ENCODE measurements around the gene SENP1.
A peak's percentile ranks its signal among the peaks of the same experiment; 100 is the strongest.
"Not testable (repeated sequence)": the region's sequence is repeated elsewhere in the genome, so short reads cannot be mapped to it uniquely, and the experiment has no call there.

The SENP1 gene

GRCh38 chr12:48105867-48106680 lies at the start of gene SENP1:
TSS of gene SENP1 (minus strand) at chr12:48106079. CDS start at chr12:48101472, 4,607 bp downstream.
- peak; percentile 83 to 87 for DNase-seq

DNA sequence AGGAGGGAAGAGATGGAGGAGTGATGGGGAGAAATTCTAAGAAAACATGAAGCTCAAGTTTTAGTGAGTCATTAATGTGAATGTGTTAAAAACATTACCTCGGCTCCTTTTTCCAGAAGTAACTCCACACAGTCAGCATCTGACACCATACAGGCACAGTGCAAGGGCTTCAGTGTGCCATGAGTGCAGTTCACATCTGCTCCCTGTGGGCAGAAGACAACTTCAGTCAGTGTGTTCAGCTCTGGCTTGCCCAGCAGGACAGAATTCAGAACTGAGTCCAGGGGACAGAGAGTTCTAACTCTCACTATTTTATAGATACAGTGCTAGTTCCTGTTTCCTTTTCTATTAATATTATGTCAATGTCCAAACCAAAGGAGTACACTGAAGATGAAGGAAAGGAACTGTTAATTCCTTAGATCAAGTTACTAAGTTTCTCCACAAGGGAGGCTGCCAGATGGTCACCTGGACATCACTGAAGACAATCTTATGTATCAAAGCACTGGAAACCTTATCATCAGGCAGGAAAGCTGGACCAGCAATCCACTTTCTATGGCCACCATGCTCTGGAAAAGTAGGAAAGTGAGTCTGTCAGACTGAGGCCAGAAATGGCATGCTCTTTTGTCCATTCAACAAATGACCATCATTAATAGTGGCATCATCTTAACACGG lies 45.4 kb upstream of the SENP1 start:
- DNase-seq, result no peak

DNA sequence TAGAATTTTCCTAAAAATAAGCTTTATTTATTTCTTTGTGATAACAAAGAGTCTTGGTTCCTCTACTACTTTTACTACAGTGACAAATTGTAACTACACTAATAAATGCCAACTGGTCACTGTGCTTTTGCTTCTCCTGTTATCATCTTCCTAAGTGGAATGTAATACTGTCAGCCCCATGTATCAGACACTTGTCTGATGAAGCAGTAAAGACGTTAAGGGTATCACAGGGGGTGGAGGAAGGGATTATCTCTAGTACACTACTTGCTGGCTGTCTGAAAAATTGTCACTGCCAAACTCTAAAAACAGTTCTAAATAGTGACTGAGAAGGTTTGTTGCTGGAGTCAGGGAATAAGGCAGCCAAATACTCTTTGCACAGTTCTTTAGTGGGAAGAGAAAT lies 40.1 kb upstream of the SENP1 start:
- no peak for DNase-seq

DNA sequence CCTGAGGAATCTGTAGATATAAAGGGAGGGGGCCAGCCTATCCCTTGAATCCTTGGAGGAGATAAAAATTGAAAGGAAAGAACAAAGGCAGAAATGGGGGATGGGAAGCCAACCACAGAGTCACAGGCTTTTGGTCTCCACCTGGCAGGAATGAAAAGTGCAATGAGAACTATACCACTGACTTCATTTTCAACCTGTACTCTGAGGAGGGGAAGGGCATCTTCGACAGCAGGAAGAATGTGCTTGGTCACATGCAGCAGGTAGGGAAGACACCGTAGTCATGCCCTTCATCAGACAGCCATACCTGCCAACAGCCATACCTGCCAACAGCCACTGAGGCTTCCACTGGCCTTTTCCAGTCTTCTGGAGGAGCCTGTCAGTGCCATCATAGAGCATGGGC lies 38.0 kb upstream of the SENP1 start:
- no peak for DNase-seq

GRCh38 chr12:48142818-48143674 lies 37.2 kb upstream of the SENP1 start:
- no peak for DNase-seq

DNA sequence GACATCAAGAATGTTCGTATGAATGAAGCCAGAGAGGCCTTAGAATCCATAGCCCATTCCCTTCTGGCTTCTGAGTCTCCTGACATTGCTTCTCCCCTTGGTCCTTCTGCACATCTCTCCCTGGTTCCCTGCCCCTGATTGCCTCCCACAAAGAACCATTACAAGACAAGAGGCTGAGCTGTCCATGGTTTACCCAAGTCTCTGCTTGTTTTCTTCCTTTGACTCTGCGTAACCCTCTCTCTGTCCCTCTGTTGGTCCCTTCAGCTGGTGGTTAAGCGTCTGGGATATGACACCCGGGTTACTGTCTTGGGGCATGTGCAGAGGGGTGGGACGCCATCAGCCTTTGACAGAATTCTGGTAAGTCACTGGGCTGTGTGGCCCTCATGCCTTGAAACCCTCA lies 29.1 kb upstream of the SENP1 start:
- DNase-seq, result no peak

DNA sequence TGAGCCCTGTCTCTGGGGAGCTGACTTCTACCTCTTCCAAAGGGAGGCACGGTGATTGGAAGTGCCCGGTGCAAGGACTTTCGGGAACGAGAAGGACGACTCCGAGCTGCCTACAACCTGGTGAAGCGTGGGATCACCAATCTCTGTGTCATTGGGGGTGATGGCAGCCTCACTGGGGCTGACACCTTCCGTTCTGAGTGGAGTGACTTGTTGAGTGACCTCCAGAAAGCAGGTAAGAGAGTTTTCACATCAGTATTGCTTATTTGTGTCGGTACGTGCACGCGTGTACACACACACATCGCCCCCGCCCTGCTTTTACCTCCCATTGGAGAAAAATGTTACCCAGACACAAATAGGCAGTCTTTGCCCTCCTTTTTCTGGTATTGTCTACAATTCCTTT lies 26.9 kb upstream of the SENP1 start:
- no peak for DNase-seq

DNA sequence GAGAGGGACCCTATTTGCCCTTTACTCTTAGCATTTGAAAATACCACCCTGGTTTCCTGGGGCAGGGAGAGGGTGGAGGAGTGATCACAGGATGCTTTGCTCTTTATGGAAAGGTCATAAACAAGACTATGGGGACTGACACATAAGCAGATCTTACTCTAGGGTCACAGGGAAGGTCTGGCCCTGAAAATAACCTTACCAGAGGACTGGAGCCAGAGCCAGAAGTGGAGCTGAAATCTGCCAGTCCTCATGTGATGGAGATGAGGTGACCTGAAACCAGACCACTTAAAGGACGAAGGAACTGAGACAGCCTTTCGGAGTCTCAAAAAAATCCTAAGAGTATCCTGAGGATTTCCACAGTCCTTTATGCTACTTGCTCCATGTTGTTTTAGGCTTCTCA lies 25.6 kb upstream of the SENP1 start:
- DNase-seq, result no peak

DNA sequence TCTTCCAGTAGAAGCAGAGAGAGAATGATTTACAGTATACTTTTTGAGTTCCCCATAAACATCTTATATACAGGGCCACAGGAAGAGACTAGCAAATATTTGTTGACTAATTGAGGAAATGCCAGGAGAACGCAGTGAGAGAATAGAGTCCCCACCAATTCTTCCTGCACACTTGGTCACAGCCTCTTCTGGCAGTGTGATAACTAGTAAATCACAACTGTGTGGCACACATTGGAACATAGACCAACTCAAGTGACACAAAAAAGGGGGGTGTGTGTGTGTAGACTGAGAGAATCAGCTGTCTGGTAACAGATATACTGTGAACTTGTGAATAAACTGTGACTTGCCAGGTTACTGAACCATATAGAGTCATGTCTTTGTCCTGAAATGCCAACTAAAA lies 23.5 kb upstream of the SENP1 start:
- no peak for DNase-seq

DNA sequence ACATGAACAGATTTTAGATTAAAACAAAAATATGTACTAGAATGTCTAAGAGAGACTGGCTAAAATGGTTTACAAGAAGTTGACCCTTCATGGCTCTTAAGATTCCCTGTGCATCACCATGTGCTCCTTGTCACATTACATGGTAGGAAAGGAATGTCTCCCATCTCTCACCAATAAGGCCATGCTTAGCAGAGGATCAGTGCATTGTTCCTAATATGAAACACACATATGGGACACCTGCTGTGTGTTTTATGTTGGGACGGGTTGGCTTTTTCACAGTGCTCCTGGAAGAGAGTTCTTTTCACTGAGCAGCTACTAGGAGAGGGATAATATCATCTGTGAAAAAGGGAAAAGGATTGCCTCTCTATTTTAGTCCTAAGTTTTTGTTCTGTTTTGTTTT lies 22.9 kb upstream of the SENP1 start:
- no peak for DNase-seq

DNA sequence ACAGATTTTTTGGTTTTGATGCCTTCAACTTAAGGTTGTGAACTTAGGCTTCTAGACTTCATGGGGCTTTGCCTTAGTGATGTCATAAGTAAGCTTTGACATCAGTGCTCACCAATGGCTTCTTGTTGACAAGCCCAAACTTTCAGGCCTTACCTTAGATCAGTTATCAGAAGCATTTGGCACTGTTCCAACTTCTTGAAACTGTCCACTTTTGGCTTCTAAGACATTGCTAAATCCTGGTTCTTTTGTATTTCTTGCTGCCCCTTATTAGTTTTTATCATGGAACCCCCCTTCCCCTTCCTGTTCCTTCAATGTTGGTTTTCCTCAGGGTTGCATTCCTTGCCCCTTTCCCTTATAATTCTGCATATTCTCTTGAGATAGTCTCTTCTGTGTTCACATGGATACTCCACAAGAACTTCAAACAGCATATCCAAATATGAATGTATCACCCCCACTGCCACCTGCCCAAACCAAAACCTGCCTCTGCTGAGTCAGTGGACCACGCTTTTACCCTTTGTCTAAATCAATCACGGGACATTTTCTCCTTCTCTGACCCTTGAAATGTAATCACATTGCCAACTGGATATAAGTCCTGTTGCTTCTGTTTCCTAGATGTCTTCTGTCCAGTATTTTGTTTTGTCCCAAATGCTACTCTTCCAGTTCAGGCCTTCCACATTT lies 21.2 kb upstream of the SENP1 start:
- no peak for DNase-seq

GRCh38 chr12:48125985-48126384 lies 20.1 kb upstream of the SENP1 start:
- DNase-seq, result peak in 1 of 2 experiments; percentile 49

DNA sequence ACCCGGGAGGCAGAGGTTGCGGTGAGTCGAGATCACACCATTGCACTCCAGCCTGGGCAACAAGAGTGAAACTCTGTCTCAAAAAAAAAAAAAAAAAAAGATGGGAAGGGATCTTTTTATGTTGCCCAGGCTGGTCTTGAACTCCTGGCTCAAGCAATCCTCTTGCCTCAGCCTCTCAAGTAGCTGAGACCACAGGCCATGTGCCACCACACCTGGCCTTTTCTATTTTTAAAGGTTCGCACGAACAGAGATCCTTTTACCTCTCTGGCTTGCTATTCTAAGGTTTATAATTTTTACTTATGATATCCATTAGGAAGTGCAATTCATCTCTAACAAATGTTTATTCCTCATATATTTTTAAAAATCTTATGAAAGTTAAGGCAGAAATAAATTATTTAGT lies 19.7 kb upstream of the SENP1 start:
- DNase-seq, result not testable (repeated sequence)

GRCh38 chr12:48123169-48123568 lies 17.3 kb upstream of the SENP1 start:
- DNase-seq, result no peak

DNA sequence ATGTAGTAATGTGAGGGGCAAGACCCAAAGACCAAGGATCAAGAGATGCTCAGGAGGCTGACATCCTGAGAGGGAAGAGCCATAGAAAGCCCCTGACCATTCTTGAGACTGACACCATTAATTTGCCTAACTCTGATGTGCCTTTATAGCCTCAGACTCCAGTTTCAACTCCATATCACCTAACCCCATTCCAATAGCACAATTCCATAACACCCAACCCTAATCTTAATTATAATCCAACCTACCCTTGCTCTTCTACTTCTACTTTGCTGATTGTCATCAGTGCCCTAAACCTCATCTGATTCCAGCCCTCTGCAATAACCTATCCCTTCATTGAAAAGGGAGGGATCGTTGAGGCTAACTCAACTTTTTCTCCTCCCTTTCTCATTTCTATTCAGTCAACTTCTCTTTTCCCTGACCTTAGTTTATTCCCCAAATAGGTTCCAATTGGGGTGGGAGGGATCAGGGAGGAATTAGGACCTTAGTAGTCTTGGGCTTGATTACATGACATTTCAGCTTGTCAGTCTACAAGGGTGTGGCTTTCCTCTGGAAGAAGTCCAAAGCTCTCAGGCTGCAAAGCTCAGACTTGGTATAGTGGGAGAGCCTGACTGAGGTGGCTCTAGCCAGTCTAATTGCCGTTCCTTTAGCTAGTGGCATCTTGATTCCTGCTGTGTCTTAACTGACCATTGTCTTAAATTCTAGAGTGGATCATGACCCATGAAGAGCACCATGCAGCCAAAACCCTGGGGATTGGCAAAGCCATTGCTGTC lies 16.4 kb upstream of the SENP1 start:
- no peak for DNase-seq

- no peak for DNase-seq
Measured at GRCh38 chr12:48121522-48121921, 15.6 kb upstream of the SENP1 start.

DNA sequence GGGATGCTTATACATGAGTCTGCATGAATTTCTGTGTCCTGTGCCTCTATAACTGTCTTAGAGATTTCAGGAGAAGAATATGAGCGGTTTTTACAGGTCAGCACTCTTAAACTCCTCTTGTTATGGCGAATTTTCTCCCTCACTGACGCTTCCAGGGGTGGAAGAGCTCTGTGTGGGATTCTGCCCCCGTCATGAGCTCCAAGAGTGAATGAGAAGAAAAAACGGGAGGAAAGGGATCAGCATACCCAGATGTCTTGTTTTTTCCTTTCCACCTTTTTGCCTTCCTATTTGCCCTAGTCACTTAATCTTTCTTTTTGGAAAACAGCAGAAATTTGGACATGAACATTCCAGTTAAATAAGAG lies 13.9 kb upstream of the SENP1 start:
- no peak for DNase-seq

DNA sequence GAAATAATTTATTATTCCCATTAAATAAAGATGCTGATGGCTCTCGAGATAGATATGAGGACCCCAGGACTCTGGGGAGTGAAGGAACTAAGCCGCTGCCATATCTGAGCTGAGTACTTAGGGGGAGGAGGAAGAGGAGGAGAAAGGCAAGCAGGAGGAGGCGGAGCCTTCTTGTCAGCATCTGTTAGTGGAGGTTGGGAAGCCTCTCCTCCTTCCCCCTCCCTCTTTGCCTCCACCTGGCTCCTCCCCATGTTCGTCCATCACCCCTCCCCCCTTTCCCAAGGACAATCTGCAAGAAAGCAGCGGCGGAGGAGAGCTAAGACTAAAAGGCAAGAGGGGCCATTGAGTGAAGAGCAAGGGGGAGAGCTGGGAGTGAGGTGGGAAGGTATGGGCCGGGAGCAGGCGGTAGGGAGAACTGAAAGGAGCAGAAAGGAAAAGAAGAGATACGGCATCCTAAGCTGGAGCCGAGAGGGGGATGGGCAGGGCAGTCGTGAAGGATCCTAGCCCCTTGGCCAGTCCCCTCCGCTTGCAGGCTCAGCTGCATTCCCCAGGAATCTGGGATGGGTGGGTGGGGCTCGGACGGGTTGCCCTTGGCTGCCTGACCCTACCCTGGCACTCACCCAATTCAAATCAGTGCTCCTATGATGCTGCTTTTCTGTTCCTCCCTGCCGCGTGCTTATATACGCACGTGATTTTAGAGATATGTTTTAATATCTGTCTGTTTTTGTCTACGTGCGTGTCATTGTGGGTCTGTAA lies 13.4 kb upstream of the SENP1 start, which contains the start of gene PFKM:
Gene PFKM (plus strand): TSS at position 287 of the 756 bp plus-strand sequence. CDS start 3,411 bp downstream, outside the sequence.
- DNase-seq, result peak; percentile 50 to 87

DNA sequence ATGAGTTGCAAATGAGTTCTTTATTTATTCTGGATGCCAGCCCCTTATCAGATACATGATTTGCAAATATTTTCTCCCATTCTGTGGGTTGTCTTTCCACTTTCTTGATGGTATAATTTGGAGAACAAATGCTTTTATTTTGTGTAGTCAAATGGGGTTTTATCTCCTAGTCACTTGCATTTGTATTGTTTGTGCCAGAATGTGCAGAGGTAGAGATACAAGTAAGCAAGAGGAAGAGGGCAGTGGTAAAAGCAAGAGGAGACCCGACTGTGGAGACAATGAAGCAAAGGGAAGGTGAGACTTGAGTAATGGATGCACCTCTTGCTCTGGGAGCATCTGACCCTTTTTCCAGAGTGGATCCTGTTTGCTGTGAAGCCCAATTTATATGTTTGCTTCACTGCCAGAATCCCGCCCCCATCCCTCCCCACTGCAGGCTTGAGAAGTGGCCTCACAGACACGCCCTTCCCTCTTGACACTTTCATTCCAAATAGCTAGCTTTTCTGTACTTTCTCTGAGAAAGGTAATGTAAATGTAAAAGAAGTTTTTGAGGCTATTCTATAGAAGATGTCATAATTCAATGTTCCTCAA lies 12.5 kb upstream of the SENP1 start:
- no peak for DNase-seq

DNA sequence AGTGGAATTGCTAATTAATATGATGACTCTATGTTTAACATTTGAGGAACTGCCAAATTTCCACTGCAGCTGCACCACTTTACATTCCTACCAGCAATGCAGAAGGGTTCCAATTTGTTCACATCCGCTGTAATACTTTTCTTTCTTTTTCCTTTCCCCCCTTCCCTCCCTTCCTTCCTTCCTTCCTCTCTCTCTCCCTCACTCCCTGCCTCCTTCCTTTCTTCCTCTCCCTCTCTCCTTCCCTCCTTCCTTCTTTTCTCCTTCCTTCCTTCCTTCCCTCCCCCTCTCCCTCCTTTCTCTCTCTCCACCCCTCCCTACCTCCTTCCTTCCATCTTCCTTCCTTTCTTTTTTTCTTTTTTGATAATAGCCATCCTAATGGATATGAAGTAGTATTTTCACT lies 10.1 kb upstream of the SENP1 start:
- DNase-seq, result no peak

- DNase-seq, result not testable (repeated sequence)
Measured at GRCh38 chr12:48111312-48111693, 5.4 kb upstream of the SENP1 start.

Data from NCI-H446 (cell line).